HepG2 (cell line): ENCODE results near the gene DPEP3. TPM values are rescaled to one million over a fixed set of nuclear protein-coding genes. Genes with fewer than 3 reads are reported as not detected.

ENCODE experiments used
- ARID2 ChIP-seq: sonication (generic); formaldehyde crosslinking; IDR thresholded peaks from 2 replicates; pipeline ENCODE4 v1.8.1; 2022; ENCODE audit warnings: mild to moderate bottlenecking, missing genetic modification reagents, borderline replicate concordance
- BRD4 ChIP-seq: sonication (generic); formaldehyde crosslinking; IDR thresholded peaks from 2 replicates; pipeline ENCODE4 v1.4.0; 2020; ENCODE audit warnings: missing genetic modification reagents
- FUBP1 ChIP-seq: sonication (generic); formaldehyde crosslinking; IDR thresholded peaks from 2 replicates; pipeline ENCODE4 v1.5.1; 2020; ENCODE audit warnings: missing genetic modification reagents, mild to moderate bottlenecking, borderline replicate concordance
- KDM4B ChIP-seq: sonication (generic); formaldehyde crosslinking; IDR thresholded peaks from 2 replicates; pipeline ENCODE4 v1.4.0; 2020; ENCODE audit warnings: missing genetic modification reagents
- MAFF ChIP-seq: IDR thresholded peaks from 2 replicates; pipeline ENCODE4 v1.6.1; 2011; ENCODE audit warnings: low read depth, low read length, improper control_type of control experiment
- MTERF4 ChIP-seq: sonication (generic); formaldehyde crosslinking; IDR thresholded peaks from 2 replicates; pipeline ENCODE4 v1.8.0; 2023; ENCODE audit warnings: mild to moderate bottlenecking, missing genetic modification reagents
- NPAS2 ChIP-seq: sonication (generic); formaldehyde crosslinking; IDR thresholded peaks from 2 replicates; pipeline ENCODE4 v1.8.0; 2022; ENCODE audit warnings: mild to moderate bottlenecking, missing genetic modification reagents, borderline replicate concordance
- PLRG1 ChIP-seq: fragments of 450-650 bp; conservative IDR thresholded peaks from 2 replicates; pipeline ENCODE4 v1.6.1; 2016
- ZFP1 ChIP-seq: IDR thresholded peaks from 2 replicates; pipeline ENCODE4 v1.6.1; 2016
- ZNF546 ChIP-seq: sonication (generic); formaldehyde crosslinking; conservative IDR thresholded peaks from 2 replicates; pipeline ENCODE4 v1.8.1; 2023; ENCODE audit warnings: mild to moderate bottlenecking, missing genetic modification reagents
- ZNF687 ChIP-seq: sonication (generic); formaldehyde crosslinking; IDR thresholded peaks from 2 replicates; pipeline ENCODE4 v1.5.1; 2020; ENCODE audit warnings: mild to moderate bottlenecking, missing genetic modification reagents, moderate library complexity
- ZNF800 ChIP-seq: sonication (generic); formaldehyde crosslinking; IDR thresholded peaks from 2 replicates; pipeline ENCODE4 v1.4.0; 2020; ENCODE audit warnings: missing genetic modification reagents
- ZSCAN31 ChIP-seq: sonication (generic); formaldehyde crosslinking; IDR thresholded peaks from 2 replicates; pipeline ENCODE4 v1.5.0; 2020; ENCODE audit warnings: low read depth, mild to moderate bottlenecking, missing genetic modification reagents
- ZXDC ChIP-seq: sonication (generic); formaldehyde crosslinking; IDR thresholded peaks from 2 replicates; pipeline ENCODE4 v1.5.0; 2020; ENCODE audit warnings: mild to moderate bottlenecking, missing genetic modification reagents
- polyA plus RNA-seq, 8 experiments: library from polyadenylated mRNA; depleted of rRNA in 3 of 8; stranded (reverse) in 7 of 8; unstranded in 1 of 8; fragments of >200 nt; fragmentation: Illumina TruSeq in 4 of 8; extraction: Trizol in 4 of 8; gene quantifications; 2 replicates each; pipeline versions ENCODE4 v1.2.1 to v1.2.3, GENCODE V29; 2011 to 2016; ENCODE audit warnings: low read depth in 4 of 8, missing spikeins in 1 of 8, mixed read lengths in 1 of 8; ENCODE audit not compliant: insufficient read depth in 1 of 8
- total RNA-seq, 5 experiments: library from RNA; depleted of rRNA; stranded (reverse); fragments of >200 nt; fragmentation: Illumina TruSeq; extraction: Trizol; gene quantifications; 2 replicates each; pipeline ENCODE4 v1.2.3, GENCODE V29; 2016; ENCODE audit warnings: low read depth in 1 of 5

The DPEP3 gene
- total and polyA plus RNA-seq, 2 of the 13 experiments (the other 11 are each of a cell fraction or from before 2014, with no cell fraction given): not detected

GRCh38 chr16:67968400-67969253 is 11.7 kb downstream of the DPEP3 start, which contains the start of gene SLC12A4 (continued):
- TF ChIP-seq ZNF687 (CRISPR knock-in tag) (peak; percentile 70), ARID2 (CRISPR knock-in tag) (peak; percentile 27; the same call in 1 of the 2 replicates), ZSCAN31 (CRISPR knock-in tag) (no peak), ZXDC (CRISPR knock-in tag) (peak; percentile 79; the same call in 1 of the 2 replicates), ZNF546 (CRISPR knock-in tag) (no peak; the same call in 1 of the 2 replicates), PLRG1 (no peak), NPAS2 (CRISPR knock-in tag) (no peak), FUBP1 (CRISPR knock-in tag) (0 out of 2 replicates have a peak, but pooled peaks have one; percentile 14), ZNF800 (CRISPR knock-in tag) (no peak; the same call in 1 of the 2 replicates), KDM4B (CRISPR knock-in tag) (peak; percentile 53; the same call in 1 of the 2 replicates), MTERF4 (CRISPR knock-in tag) (no peak), ZFP1 (CRISPR knock-in tag) (peak; percentile 61; the same call in 1 of the 2 replicates), BRD4 (CRISPR knock-in tag) (no peak; the same call in 1 of the 2 replicates), MAFF (no peak)
